HEK293 (cell line): Measurements from ENCODE around the gene KITLG.

Source experiments
- CTCF ChIA-PET: fragments of 350-600 bp; formaldehyde crosslinking; extraction: SDS; loops from one replicate; lab custom pipeline; 2021; ENCODE audit warnings: antibody characterized with exemption; lab: Yijun Ruan, JAX
- POLR2A ChIA-PET: fragments of 300-600 bp; formaldehyde crosslinking; extraction: SDS; loops from one replicate; lab custom pipeline; 2020; ENCODE audit warnings: antibody characterized with exemption, inconsistent platforms; lab: Yijun Ruan, JAX
- H3K27ac ChIP-seq: fragments of 200-500 bp; sonication (Bioruptor generic); 2 replicates; pipeline ENCODE4 v1.5.1; 2014; ENCODE audit warnings: low read depth, low read length, control low read depth, inconsistent platforms; ENCODE audit errors: extremely low read depth
- H3K36me3 ChIP-seq, 2 experiments: fragments of 200-500 bp in 1 of 2; sonication (Bioruptor generic) in 1 of 2; 1 replicate in 1 of 2; 2 replicates in 1 of 2; pipeline ENCODE4 v1.5.1; 2014 to 2017; ENCODE audit warnings: inconsistent platforms in 2 of 2, low read length in 2 of 2; ENCODE audit not compliant: control insufficient read depth in 2 of 2, insufficient read depth in 1 of 2
- H3K4me1 ChIP-seq: fragments of 200-500 bp; sonication (Bioruptor generic); 2 replicates; pipeline ENCODE4 v1.5.1; 2014; ENCODE audit warnings: mild to moderate bottlenecking, low read length, inconsistent platforms; ENCODE audit not compliant: control insufficient read depth, insufficient read depth
- H3K4me3 ChIP-seq: 2 replicates; pipeline ENCODE4 v1.5.1; 2011; ENCODE audit warnings: low read depth, mild to moderate bottlenecking, control low read depth, low read length, moderate library complexity
- H3K9me3 ChIP-seq: fragments of 200-500 bp; sonication (Bioruptor generic); 2 replicates; pipeline ENCODE4 v1.5.1; 2014; ENCODE audit warnings: low read depth, low read length, inconsistent platforms; ENCODE audit not compliant: control insufficient read depth, insufficient read depth
- BCL11A ChIP-seq: fragments of 450-650 bp; formaldehyde crosslinking; IDR thresholded peaks from 2 replicates; pipeline ENCODE4 v1.5.1; 2016; ENCODE audit warnings: low read depth, missing biosample characterization, missing genetic modification characterization
- ELK4 ChIP-seq: IDR thresholded peaks from 2 replicates; pipeline ENCODE4 v1.6.1; 2011; ENCODE audit warnings: mild to moderate bottlenecking, low read depth, low read length, borderline replicate concordance
- GLIS2 ChIP-seq: fragments of 450-650 bp; formaldehyde crosslinking; IDR thresholded peaks from 2 replicates; pipeline ENCODE4 v1.5.1; 2016; ENCODE audit warnings: missing biosample characterization, missing genetic modification characterization
- HOXC10 ChIP-seq: sonication (generic); formaldehyde crosslinking; IDR thresholded peaks from 2 replicates; pipeline ENCODE4 v1.8.1; 2023; ENCODE audit warnings: mild to moderate bottlenecking, missing genetic modification reagents
- MEIS1 ChIP-seq: sonication (generic); formaldehyde crosslinking; IDR thresholded peaks from 2 replicates; pipeline ENCODE4 v1.8.1; 2022; ENCODE audit warnings: missing genetic modification reagents, mild to moderate bottlenecking, borderline replicate concordance
- SCRT1 ChIP-seq: fragments of 450-650 bp; formaldehyde crosslinking; IDR thresholded peaks from 2 replicates; pipeline ENCODE4 v1.5.1; 2016; ENCODE audit warnings: missing biosample characterization, missing genetic modification characterization, borderline replicate concordance
- ZNF169 ChIP-seq: fragments of 450-650 bp; formaldehyde crosslinking; IDR thresholded peaks from 2 replicates; pipeline ENCODE4 v1.5.1; 2016; ENCODE audit warnings: missing biosample characterization, missing genetic modification characterization
- ZNF23 ChIP-seq: fragments of 450-650 bp; formaldehyde crosslinking; IDR thresholded peaks from 2 replicates; pipeline ENCODE4 v1.5.1; 2016; ENCODE audit warnings: missing biosample characterization, missing genetic modification characterization, borderline replicate concordance
- ZNF560 ChIP-seq: fragments of 450-650 bp; formaldehyde crosslinking; IDR thresholded peaks from 2 replicates; pipeline ENCODE4 v1.5.1; 2017; ENCODE audit warnings: missing biosample characterization, missing genetic modification characterization, borderline replicate concordance
- ZNF561 ChIP-seq: fragments of 450-650 bp; IDR thresholded peaks from 2 replicates; pipeline ENCODE4 v1.5.1; 2018; ENCODE audit warnings: missing biosample characterization, missing genetic modification characterization, borderline replicate concordance
- ZNF707 ChIP-seq: fragments of 450-650 bp; formaldehyde crosslinking; IDR thresholded peaks from 2 replicates; pipeline ENCODE4 v1.5.1; 2016; ENCODE audit warnings: missing biosample characterization, missing genetic modification characterization
- ZNF792 ChIP-seq: fragments of 450-650 bp; formaldehyde crosslinking; IDR thresholded peaks from 2 replicates; pipeline ENCODE4 v1.5.1; 2016; ENCODE audit warnings: missing biosample characterization, missing genetic modification characterization
- ZNF843 ChIP-seq: fragments of 450-650 bp; formaldehyde crosslinking; IDR thresholded peaks from 2 replicates; pipeline ENCODE4 v1.5.1; 2016; ENCODE audit warnings: missing biosample characterization, missing genetic modification characterization
- ZSCAN4 ChIP-seq: fragments of 450-650 bp; formaldehyde crosslinking; IDR thresholded peaks from 2 replicates; pipeline ENCODE4 v1.5.1; 2017; ENCODE audit warnings: missing biosample characterization, missing genetic modification characterization
- TF ChIP-seq, protein P1 (sequence below): fragments of 450-650 bp; formaldehyde crosslinking; IDR thresholded peaks from 2 replicates; pipeline ENCODE4 v1.5.1; 2016; ENCODE audit warnings: missing biosample characterization, missing genetic modification characterization
- TF ChIP-seq, protein P2 (sequence below): fragments of 450-650 bp; formaldehyde crosslinking; IDR thresholded peaks from 2 replicates; pipeline ENCODE4 v1.5.1; 2016; ENCODE audit warnings: missing biosample characterization, missing genetic modification characterization
- TF ChIP-seq, protein P3 (sequence below): fragments of 450-650 bp; formaldehyde crosslinking; IDR thresholded peaks from 2 replicates; pipeline ENCODE4 v1.5.1; 2016; ENCODE audit warnings: missing biosample characterization, missing genetic modification characterization

The KITLG gene

GRCh38 chr12:88546853-88547252, 33.4 kb downstream of the KITLG start:
- H3K27ac ChIP-seq = no peak overlapping the region

DNA sequence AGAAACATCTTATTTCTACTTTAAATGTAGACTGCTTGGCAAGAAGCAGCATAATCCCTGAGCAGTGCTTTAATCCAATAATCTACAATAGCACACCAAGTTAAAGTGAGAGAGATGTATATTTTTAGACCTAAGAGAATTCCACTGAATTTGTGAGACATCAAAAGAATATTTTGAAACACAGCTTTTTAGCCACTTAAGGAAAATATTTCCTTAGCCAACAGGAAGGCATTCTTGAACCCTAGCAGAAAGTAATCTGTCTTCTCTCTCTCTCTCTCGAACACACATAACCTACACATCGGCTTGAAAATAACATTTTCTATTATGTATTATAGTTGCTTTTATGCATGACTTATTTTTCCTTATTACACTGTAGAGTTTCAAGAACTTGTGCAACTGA, 34.0 kb downstream of the KITLG start:
- CTCF ChIA-PET = no interaction called here
- POLR2A ChIA-PET = no interaction called here

More at GRCh38 chr12:88546853-88547252, 33.4 kb downstream of the KITLG start:
- POLR2A ChIA-PET = no interaction called here
- TF ChIP-seq GLIS2 (tag by site-specific recombination) (no peak), ZNF169 (tag by site-specific recombination) (no peak), ZNF843 (tag by site-specific recombination) (no peak), MEIS1 (no peak), ZSCAN4 (no peak), ZNF23 (tag by site-specific recombination) (no peak)
- TF ChIP-seq, all 188 proteins: peak for 0
- Histone ChIP-seq H3K4me1 (no peaks in the 10 kb centered on the region), H3K36me3 (peaks cover 0 to 13% of the 10 kb centered on the region in 2 experiments; a peak in 2 of 3 replicates), H3K9me3 (no peaks in the 10 kb centered on the region), H3K4me3 (no peak overlapping the region)
- CTCF ChIA-PET = no interaction called here

GRCh38 chr12:88544991-88545980, 35.0 kb downstream of the KITLG start:
- no peak overlapping the region for H3K4me3 ChIP-seq
- no peak overlapping the region for H3K27ac ChIP-seq
- POLR2A ChIA-PET = no interaction called here
- H3K36me3 ChIP-seq = peaks cover 3 to 15% of the 10 kb centered on the region in 2 experiments; a peak in 2 of 3 replicates
- no peaks in the 10 kb centered on the region for H3K9me3 ChIP-seq
- TF ChIP-seq BCL11A (tag by site-specific recombination) = no peak
- no peak for TF ChIP-seq ZNF707 (tag by site-specific recombination)
- TF ChIP-seq HOXC10 (CRISPR knock-in tag) = no peak
- no peak for TF ChIP-seq ZNF560 (tag by site-specific recombination)
- TF ChIP-seq, protein P1, sequence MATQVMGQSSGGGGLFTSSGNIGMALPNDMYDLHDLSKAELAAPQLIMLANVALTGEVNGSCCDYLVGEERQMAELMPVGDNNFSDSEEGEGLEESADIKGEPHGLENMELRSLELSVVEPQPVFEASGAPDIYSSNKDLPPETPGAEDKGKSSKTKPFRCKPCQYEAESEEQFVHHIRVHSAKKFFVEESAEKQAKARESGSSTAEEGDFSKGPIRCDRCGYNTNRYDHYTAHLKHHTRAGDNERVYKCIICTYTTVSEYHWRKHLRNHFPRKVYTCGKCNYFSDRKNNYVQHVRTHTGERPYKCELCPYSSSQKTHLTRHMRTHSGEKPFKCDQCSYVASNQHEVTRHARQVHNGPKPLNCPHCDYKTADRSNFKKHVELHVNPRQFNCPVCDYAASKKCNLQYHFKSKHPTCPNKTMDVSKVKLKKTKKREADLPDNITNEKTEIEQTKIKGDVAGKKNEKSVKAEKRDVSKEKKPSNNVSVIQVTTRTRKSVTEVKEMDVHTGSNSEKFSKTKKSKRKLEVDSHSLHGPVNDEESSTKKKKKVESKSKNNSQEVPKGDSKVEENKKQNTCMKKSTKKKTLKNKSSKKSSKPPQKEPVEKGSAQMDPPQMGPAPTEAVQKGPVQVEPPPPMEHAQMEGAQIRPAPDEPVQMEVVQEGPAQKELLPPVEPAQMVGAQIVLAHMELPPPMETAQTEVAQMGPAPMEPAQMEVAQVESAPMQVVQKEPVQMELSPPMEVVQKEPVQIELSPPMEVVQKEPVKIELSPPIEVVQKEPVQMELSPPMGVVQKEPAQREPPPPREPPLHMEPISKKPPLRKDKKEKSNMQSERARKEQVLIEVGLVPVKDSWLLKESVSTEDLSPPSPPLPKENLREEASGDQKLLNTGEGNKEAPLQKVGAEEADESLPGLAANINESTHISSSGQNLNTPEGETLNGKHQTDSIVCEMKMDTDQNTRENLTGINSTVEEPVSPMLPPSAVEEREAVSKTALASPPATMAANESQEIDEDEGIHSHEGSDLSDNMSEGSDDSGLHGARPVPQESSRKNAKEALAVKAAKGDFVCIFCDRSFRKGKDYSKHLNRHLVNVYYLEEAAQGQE (tag by site-specific recombination) = peak; percentile 81
- CTCF ChIA-PET = interaction anchor here (0.6 kb wide), 1 partner anchor 52 kb away, joined by 8 read pairs; no protein-coding TSS in a partner anchor
- no peaks in the 10 kb centered on the region for H3K4me1 ChIP-seq

More for the DNA sequence above, 34.0 kb downstream of the KITLG start:
- H3K36me3 ChIP-seq = peaks cover 0 to 13% of the 10 kb centered on the region in 2 experiments; a peak in 2 of 3 replicates
- H3K4me3 ChIP-seq = no peak overlapping the region
- H3K4me1 ChIP-seq = no peaks in the 10 kb centered on the region
- no peak overlapping the region for H3K27ac ChIP-seq
- H3K9me3 ChIP-seq = no peaks in the 10 kb centered on the region
- TF ChIP-seq, protein P2, sequence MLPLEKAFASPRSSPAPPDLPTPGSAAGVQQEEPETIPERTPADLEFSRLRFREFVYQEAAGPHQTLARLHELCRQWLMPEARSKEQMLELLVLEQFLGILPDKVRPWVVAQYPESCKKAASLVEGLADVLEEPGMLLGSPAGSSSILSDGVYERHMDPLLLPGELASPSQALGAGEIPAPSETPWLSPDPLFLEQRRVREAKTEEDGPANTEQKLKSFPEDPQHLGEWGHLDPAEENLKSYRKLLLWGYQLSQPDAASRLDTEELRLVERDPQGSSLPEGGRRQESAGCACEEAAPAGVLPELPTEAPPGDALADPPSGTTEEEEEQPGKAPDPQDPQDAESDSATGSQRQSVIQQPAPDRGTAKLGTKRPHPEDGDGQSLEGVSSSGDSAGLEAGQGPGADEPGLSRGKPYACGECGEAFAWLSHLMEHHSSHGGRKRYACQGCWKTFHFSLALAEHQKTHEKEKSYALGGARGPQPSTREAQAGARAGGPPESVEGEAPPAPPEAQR (tag by site-specific recombination) = no peak
- TF ChIP-seq SCRT1 (tag by site-specific recombination) = no peak
- no peak for TF ChIP-seq ZNF792 (tag by site-specific recombination)
- TF ChIP-seq, protein P3, sequence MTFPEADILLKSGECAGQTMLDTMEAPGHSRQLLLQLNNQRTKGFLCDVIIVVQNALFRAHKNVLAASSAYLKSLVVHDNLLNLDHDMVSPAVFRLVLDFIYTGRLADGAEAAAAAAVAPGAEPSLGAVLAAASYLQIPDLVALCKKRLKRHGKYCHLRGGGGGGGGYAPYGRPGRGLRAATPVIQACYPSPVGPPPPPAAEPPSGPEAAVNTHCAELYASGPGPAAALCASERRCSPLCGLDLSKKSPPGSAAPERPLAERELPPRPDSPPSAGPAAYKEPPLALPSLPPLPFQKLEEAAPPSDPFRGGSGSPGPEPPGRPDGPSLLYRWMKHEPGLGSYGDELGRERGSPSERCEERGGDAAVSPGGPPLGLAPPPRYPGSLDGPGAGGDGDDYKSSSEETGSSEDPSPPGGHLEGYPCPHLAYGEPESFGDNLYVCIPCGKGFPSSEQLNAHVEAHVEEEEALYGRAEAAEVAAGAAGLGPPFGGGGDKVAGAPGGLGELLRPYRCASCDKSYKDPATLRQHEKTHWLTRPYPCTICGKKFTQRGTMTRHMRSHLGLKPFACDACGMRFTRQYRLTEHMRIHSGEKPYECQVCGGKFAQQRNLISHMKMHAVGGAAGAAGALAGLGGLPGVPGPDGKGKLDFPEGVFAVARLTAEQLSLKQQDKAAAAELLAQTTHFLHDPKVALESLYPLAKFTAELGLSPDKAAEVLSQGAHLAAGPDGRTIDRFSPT (tag by site-specific recombination) = no peak
- TF ChIP-seq ZNF561 (tag by site-specific recombination) = no peak
- TF ChIP-seq ELK4 = no peak
